ENCODE data around the gene GIGYF2. TPM values are rescaled to one million over a fixed set of nuclear protein-coding genes. Genes with fewer than 3 reads are reported as not detected.
"Not testable (repeated sequence)": the region's sequence is repeated elsewhere in the genome, so short reads cannot be mapped to it uniquely, and the experiment has no call there.

Gene GIGYF2
- total and polyA plus RNA-seq, 2 donors from 2014 or later, result 13.5 to 79.8 TPM

- no peaks in the 10 kb centered on the region for H3K27me3 ChIP-seq (ENCODE audit: control insufficient read depth, insufficient read depth, low read length)
- no peaks in the 10 kb centered on the region for H3K4me1 ChIP-seq (ENCODE audit: control insufficient read depth in 2 of 3, insufficient read depth in 2 of 3, low read depth in 1 of 3, low read length in 3 of 3)
- FAIRE-seq (no peak), DNase-seq (no peak)
- H3K4me3 ChIP-seq (ENCODE audit: low read length in 3 of 3), result no peak overlapping the region
- H3K27ac ChIP-seq (ENCODE audit: low read depth in 2 of 2, low read length in 2 of 2), result no peak overlapping the region
- peaks cover 7 to 73% (median 46%) of the 10 kb centered on the region in 3 donors for H3K36me3 ChIP-seq (ENCODE audit: control insufficient read depth in 2 of 3, insufficient read depth in 3 of 3, low read length in 3 of 3)
- H3K9ac ChIP-seq (ENCODE audit: low read length in 3 of 3), result no peak overlapping the region
- TF ChIP-seq CTCF (IDR thresholded peaks at IDR 0.05; ENCODE audit: borderline replicate concordance, extremely low read depth, insufficient read depth), result no peak
- intact Hi-C loops (cut with DNase I), result no loop called here
- no peaks in the 10 kb centered on the region for H3K9me3 ChIP-seq (ENCODE audit: control insufficient read depth in 2 of 3, insufficient read depth in 1 of 3, low read length in 3 of 3)
Measured at GRCh38 chr2:232843834-232844233, 146.7 kb downstream of the GIGYF2 start.

- intact Hi-C loops (cut with DNase I), result no loop called here
- Histone ChIP-seq H3K27ac (ENCODE audit: low read depth in 2 of 2, low read length in 2 of 2) (no peak overlapping the region), H3K4me1 (ENCODE audit: control insufficient read depth in 2 of 3, insufficient read depth in 2 of 3, low read depth in 1 of 3, low read length in 3 of 3) (no peaks in the 10 kb centered on the region), H3K36me3 (ENCODE audit: control insufficient read depth in 2 of 3, insufficient read depth in 3 of 3, low read length in 3 of 3) (peaks cover 9 to 82% (median 47%) of the 10 kb centered on the region in 3 donors), H3K9ac (ENCODE audit: low read length in 3 of 3) (no peak overlapping the region), H3K9me3 (ENCODE audit: control insufficient read depth in 2 of 3, insufficient read depth in 1 of 3, low read length in 3 of 3) (no peaks in the 10 kb centered on the region), H3K4me3 (ENCODE audit: low read length in 3 of 3) (no peak overlapping the region), H3K27me3 (ENCODE audit: control insufficient read depth, insufficient read depth, low read length) (no peaks in the 10 kb centered on the region)
- FAIRE-seq, result no peak
- no peak for TF ChIP-seq CTCF (IDR thresholded peaks at IDR 0.05; ENCODE audit: borderline replicate concordance, extremely low read depth, insufficient read depth)
- no peak for DNase-seq
Measured at GRCh38 chr2:232846055-232846454, 148.9 kb downstream of the GIGYF2 start.

GRCh38 chr2:232850039-232850438 lies 152.9 kb downstream of the GIGYF2 start:
- H3K36me3 ChIP-seq (ENCODE audit: control insufficient read depth in 2 of 3, insufficient read depth in 3 of 3, low read length in 3 of 3), result peaks cover 9 to 64% (median 42%) of the 10 kb centered on the region in 3 donors
- H3K27me3 ChIP-seq (ENCODE audit: control insufficient read depth, insufficient read depth, low read length), result no peaks in the 10 kb centered on the region
- no peaks in the 10 kb centered on the region for H3K9me3 ChIP-seq (ENCODE audit: control insufficient read depth in 2 of 3, insufficient read depth in 1 of 3, low read length in 3 of 3)
- H3K27ac ChIP-seq (ENCODE audit: low read depth in 2 of 2, low read length in 2 of 2), result no peak overlapping the region
- DNase-seq (no peak), FAIRE-seq (no peak)
- intact Hi-C loops (cut with DNase I), result loop anchor here (10.0 kb wide), 1 partner anchor 405 kb away; the partner anchor contains the start of gene ATG16L1
- no peak overlapping the region for H3K9ac ChIP-seq (ENCODE audit: low read length in 3 of 3)
- H3K4me3 ChIP-seq (ENCODE audit: low read length in 3 of 3), result no peak overlapping the region
- H3K4me1 ChIP-seq (ENCODE audit: control insufficient read depth in 2 of 3, insufficient read depth in 2 of 3, low read depth in 1 of 3, low read length in 3 of 3), result no peaks in the 10 kb centered on the region
- TF ChIP-seq CTCF (IDR thresholded peaks at IDR 0.05; ENCODE audit: borderline replicate concordance, extremely low read depth, insufficient read depth), result no peak

- not testable (repeated sequence) for H3K4me3 ChIP-seq (ENCODE audit: low read length in 3 of 3); H3K9me3 ChIP-seq (ENCODE audit: control insufficient read depth in 2 of 3, insufficient read depth in 1 of 3, low read length in 3 of 3); FAIRE-seq; H3K9ac ChIP-seq (ENCODE audit: low read length in 3 of 3); H3K27me3 ChIP-seq (ENCODE audit: control insufficient read depth, insufficient read depth, low read length); H3K4me1 ChIP-seq (ENCODE audit: control insufficient read depth in 2 of 3, insufficient read depth in 2 of 3, low read depth in 1 of 3, low read length in 3 of 3); DNase-seq; H3K27ac ChIP-seq (ENCODE audit: low read depth in 2 of 2, low read length in 2 of 2)
- peaks cover 7 to 51% (median 30%) of the 10 kb centered on the region in 3 donors for H3K36me3 ChIP-seq (ENCODE audit: control insufficient read depth in 2 of 3, insufficient read depth in 3 of 3, low read length in 3 of 3)
- intact Hi-C loops (cut with DNase I), result loop anchor here (10.0 kb wide), 1 partner anchor 403 kb away; the partner anchor contains the start of gene ATG16L1
Measured at GRCh38 chr2:232852081-232852480, 154.9 kb downstream of the GIGYF2 start.
